Smooth muscle cell (in vitro differentiated cells): Measurements from ENCODE around the gene ACSF3. TPM values are rescaled to one million over a fixed set of nuclear protein-coding genes. Genes with fewer than 3 reads are reported as not detected.

Source experiments
- DNase-seq: peaks from one replicate; lab custom pipeline; 2025; ENCODE audit not compliant: unreplicated experiment; lab: John Stamatoyannopoulos, UW
- H2AFZ ChIP-seq: fragments of 200-600 bp; sonication (generic); 2 replicates; pipeline ENCODE4 v1.6.0; 2016; ENCODE audit warnings: antibody characterized with exemption, low read depth, mild to moderate bottlenecking
- H3F3A ChIP-seq: fragments of 200-600 bp; sonication (generic); 2 replicates; pipeline ENCODE4 v1.6.0; 2017; ENCODE audit warnings: antibody characterized with exemption, low read depth
- H3K27ac ChIP-seq: fragments of 200-600 bp; sonication (generic); 2 replicates; pipeline ENCODE4 v1.5.1; 2016; ENCODE audit warnings: low read depth, mild to moderate bottlenecking
- H3K27me3 ChIP-seq: fragments of 200-600 bp; sonication (generic); 2 replicates; pipeline ENCODE4 v1.6.1; 2016; ENCODE audit warnings: low read depth, mild to moderate bottlenecking
- H3K36me3 ChIP-seq: fragments of 200-600 bp; sonication (generic); 2 replicates; pipeline ENCODE4 v1.5.1; 2016; ENCODE audit warnings: low read depth
- H3K4me1 ChIP-seq: fragments of 200-600 bp; sonication (generic); 2 replicates; pipeline ENCODE4 v1.5.1; 2016; ENCODE audit warnings: low read depth
- H3K4me2 ChIP-seq: fragments of 200-600 bp; sonication (generic); 2 replicates; pipeline ENCODE4 v1.6.0; 2016; ENCODE audit warnings: mild to moderate bottlenecking
- H3K4me3 ChIP-seq: fragments of 200-600 bp; sonication (generic); 2 replicates; pipeline ENCODE4 v1.5.1; 2016; ENCODE audit warnings: mild to moderate bottlenecking
- H3K79me2 ChIP-seq: fragments of 200-600 bp; sonication (generic); 2 replicates; pipeline ENCODE4 v1.6.0; 2016; ENCODE audit warnings: low read depth, mild to moderate bottlenecking
- H3K9ac ChIP-seq: fragments of 200-600 bp; sonication (generic); 2 replicates; pipeline ENCODE4 v1.6.0; 2016; ENCODE audit warnings: low read depth
- H3K9me3 ChIP-seq: fragments of 200-600 bp; sonication (generic); replicated peaks from 2 replicates; pipeline ENCODE4 v1.5.1; 2016; ENCODE audit warnings: low read depth
- H4K20me1 ChIP-seq: fragments of 200-600 bp; sonication (generic); 2 replicates; pipeline ENCODE4 v1.6.0; 2016; ENCODE audit warnings: low read depth
- CTCF ChIP-seq: fragments of 200-600 bp; sonication (generic); IDR thresholded peaks from 2 replicates; pipeline ENCODE4 v1.5.1; 2017; ENCODE audit warnings: borderline replicate concordance, mild to moderate bottlenecking, antibody characterized with exemption; ENCODE audit not compliant: insufficient read depth, poor library complexity, severe bottlenecking
- WGBS: methylation state at CpG from one replicate; pipeline ENCODE4 v1.1.7; 2016; ENCODE audit warnings: low lambda C conversion rate; 5-methylcytosine and 5-hydroxymethylcytosine counted together
- polyA plus RNA-seq: library from polyadenylated mRNA; unstranded; fragments of >200 nt; fragmentation: Nextera tagmentation; extraction: Ambion mirVana; gene quantifications from 2 replicates; pipeline ENCODE4 v1.2.1, GENCODE V29; 2016
- total RNA-seq: library from RNA; depleted of rRNA; stranded (reverse); fragments of >200 nt; gene quantifications from 2 replicates; pipeline ENCODE4 v1.2.3, GENCODE V29; 2014

Gene ACSF3
- total and polyA plus RNA-seq, 2 experiments from 2014 or later = 13.6 to 15.1 TPM

- no peak overlapping the region for H3K4me3 ChIP-seq
- H3F3A ChIP-seq = no peaks in the 10 kb centered on the region
- H3K9ac ChIP-seq = no peak overlapping the region
- no peaks in the 10 kb centered on the region for H3K27me3 ChIP-seq
- no peaks in the 10 kb centered on the region for H3K79me2 ChIP-seq
- H2AFZ ChIP-seq = no peak overlapping the region
- H3K4me1 ChIP-seq = no peaks in the 10 kb centered on the region
- no peak for DNase-seq
- H4K20me1 ChIP-seq = no peaks in the 10 kb centered on the region
- no peak for TF ChIP-seq CTCF
- H3K36me3 ChIP-seq = no peaks in the 10 kb centered on the region
- no peak overlapping the region for H3K27ac ChIP-seq
- no peak overlapping the region for H3K4me2 ChIP-seq
- 95% methylated on average over 12 of the region's 12 CpGs for WGBS
- H3K9me3 ChIP-seq = no peaks in the 10 kb centered on the region
Measured at GRCh38 chr16:89139907-89140361, 46.3 kb downstream of the ACSF3 start.

GRCh38 chr16:89140401-89140800 is 46.7 kb downstream of the ACSF3 start:
- Histone ChIP-seq H2AFZ (no peak overlapping the region), H3K9ac (no peak overlapping the region), H3F3A (no peaks in the 10 kb centered on the region), H4K20me1 (no peaks in the 10 kb centered on the region), H3K4me1 (no peaks in the 10 kb centered on the region), H3K27ac (no peak overlapping the region), H3K9me3 (no peaks in the 10 kb centered on the region), H3K4me2 (no peak overlapping the region), H3K4me3 (no peak overlapping the region), H3K79me2 (no peaks in the 10 kb centered on the region), H3K27me3 (no peaks in the 10 kb centered on the region), H3K36me3 (no peaks in the 10 kb centered on the region)
- DNase-seq = no peak
- TF ChIP-seq CTCF = no peak
- WGBS = over 99% methylated on average over 13 of the region's 13 CpGs

- Histone ChIP-seq H3F3A (no peaks in the 10 kb centered on the region), H3K36me3 (no peaks in the 10 kb centered on the region), H2AFZ (no peak overlapping the region), H3K9me3 (no peaks in the 10 kb centered on the region), H3K4me2 (no peak overlapping the region), H3K4me1 (no peaks in the 10 kb centered on the region), H3K9ac (no peak overlapping the region), H4K20me1 (no peaks in the 10 kb centered on the region), H3K27me3 (no peaks in the 10 kb centered on the region), H3K4me3 (no peak overlapping the region), H3K79me2 (no peaks in the 10 kb centered on the region), H3K27ac (no peak overlapping the region)
- no peak for TF ChIP-seq CTCF
- WGBS = 98% methylated on average over 31 of the region's 31 CpGs
- DNase-seq = no peak
Measured at GRCh38 chr16:89140981-89141883, 47.6 kb downstream of the ACSF3 start.
